ENCODE results near the gene MED29. TPM values are rescaled to one million over a fixed set of nuclear protein-coding genes. Genes with fewer than 3 reads are reported as not detected.

The MED29 gene
- total RNA-seq, 1 donor from 2014 or later = 28.2 TPM

GRCh38 chr19:39410017-39410830 lies 19.0 kb downstream of the MED29 start:
- Mint-ChIP-seq H3K27me3 (ENCODE audit: insufficient read depth, low read depth) (peaks cover 28% of the 10 kb centered on the region), H3K27ac (peak overlapping the region; percentile 99), H3K36me3 (peaks cover 8% of the 10 kb centered on the region), H3K4me3 (peak overlapping the region; percentile 99), H3K4me1 (peaks cover 44% of the 10 kb centered on the region), H3K9me3 (peaks cover 4% of the 10 kb centered on the region)
- Histone ChIP-seq H3K4me1 (peaks cover 26% of the 10 kb centered on the region), H3K79me2 (ENCODE audit: low read depth) (peaks cover 23% of the 10 kb centered on the region), H4K20me1 (ENCODE audit: low read depth) (peaks cover 22% of the 10 kb centered on the region), H2AFZ (replicated peaks) (peak overlapping the region; percentile 30), H3K9me3 (ENCODE audit: low read depth) (no peaks in the 10 kb centered on the region), H3K4me3 (peak overlapping the region; percentile 67), H3K36me3 (no peaks in the 10 kb centered on the region), H3K27ac (no peak overlapping the region), H3K4me2 (peak overlapping the region; percentile 87), H3K27me3 (peaks cover 29% of the 10 kb centered on the region), H3F3A (ENCODE audit: low read depth) (peaks cover 52% of the 10 kb centered on the region), H3K9ac (no peak overlapping the region)
- peak; percentile 68 for DNase-seq (ENCODE audit: low spot score)
- TF ChIP-seq EZH2phosphoT487 (IDR thresholded peaks at IDR 0.05) (no peak), EZH2 (IDR thresholded peaks at IDR 0.05) (no peak), CTCF (IDR thresholded peaks at IDR 0.05) (no peak)

- no peak overlapping the region for H2AFZ ChIP-seq (replicated peaks)
- H3K9ac ChIP-seq = no peak overlapping the region
- peaks cover 47% of the 10 kb centered on the region for H3F3A ChIP-seq (ENCODE audit: low read depth)
- no peak overlapping the region for H3K27ac ChIP-seq
- Mint-ChIP-seq H3K4me3 (peak overlapping the region; percentile 99), H3K9me3 (peaks cover 4% of the 10 kb centered on the region), H3K27me3 (ENCODE audit: insufficient read depth, low read depth) (peaks cover 28% of the 10 kb centered on the region), H3K4me1 (peaks cover 47% of the 10 kb centered on the region), H3K36me3 (peaks cover 10% of the 10 kb centered on the region), H3K27ac (peak overlapping the region; percentile 99)
- H3K4me2 ChIP-seq = peak overlapping the region; percentile 87
- H3K9me3 ChIP-seq (ENCODE audit: low read depth) = no peaks in the 10 kb centered on the region
- TF ChIP-seq CTCF (IDR thresholded peaks at IDR 0.05) (no peak), EZH2phosphoT487 (IDR thresholded peaks at IDR 0.05) (no peak), EZH2 (IDR thresholded peaks at IDR 0.05) (no peak)
- H3K79me2 ChIP-seq (ENCODE audit: low read depth) = peaks cover 28% of the 10 kb centered on the region
- no peaks in the 10 kb centered on the region for H3K36me3 ChIP-seq
- peak overlapping the region; percentile 67 for H3K4me3 ChIP-seq
- peaks cover 27% of the 10 kb centered on the region for H3K4me1 ChIP-seq
- peaks cover 27% of the 10 kb centered on the region for H4K20me1 ChIP-seq (ENCODE audit: low read depth)
- H3K27me3 ChIP-seq = peaks cover 24% of the 10 kb centered on the region
- no peak for DNase-seq (ENCODE audit: low spot score)
Measured at GRCh38 chr19:39410831-39411080, 19.6 kb downstream of the MED29 start.

GRCh38 chr19:39411081-39411831 lies 20.1 kb downstream of the MED29 start:
- H3K27ac Mint-ChIP-seq = peak overlapping the region; percentile 99
- H3K79me2 ChIP-seq (ENCODE audit: low read depth) = peaks cover 33% of the 10 kb centered on the region
- H3K27me3 ChIP-seq = peaks cover 22% of the 10 kb centered on the region
- peaks cover 47% of the 10 kb centered on the region for H3K4me1 Mint-ChIP-seq
- peaks cover 10% of the 10 kb centered on the region for H3K36me3 Mint-ChIP-seq
- H3K9me3 ChIP-seq (ENCODE audit: low read depth) = no peaks in the 10 kb centered on the region
- no peak overlapping the region for H3K9ac ChIP-seq
- no peak overlapping the region for H2AFZ ChIP-seq (replicated peaks)
- H3K4me1 ChIP-seq = peaks cover 23% of the 10 kb centered on the region
- H3K9me3 Mint-ChIP-seq = peaks cover 4% of the 10 kb centered on the region
- TF ChIP-seq CTCF (IDR thresholded peaks at IDR 0.05) (no peak), EZH2 (IDR thresholded peaks at IDR 0.05) (no peak), EZH2phosphoT487 (IDR thresholded peaks at IDR 0.05) (no peak)
- H3K36me3 ChIP-seq = no peaks in the 10 kb centered on the region
- peak overlapping the region; percentile 99 for H3K4me3 Mint-ChIP-seq
- H3K4me2 ChIP-seq = peak overlapping the region; percentile 40
- no peak overlapping the region for H3K27ac ChIP-seq
- peak overlapping the region; percentile 57 for H3K4me3 ChIP-seq
- H3F3A ChIP-seq (ENCODE audit: low read depth) = peaks cover 42% of the 10 kb centered on the region
- DNase-seq (ENCODE audit: low spot score) = no peak
- H4K20me1 ChIP-seq (ENCODE audit: low read depth) = peaks cover 32% of the 10 kb centered on the region
- H3K27me3 Mint-ChIP-seq (ENCODE audit: insufficient read depth, low read depth) = peaks cover 28% of the 10 kb centered on the region
